ENCODE results near the gene PPP1R9A.

Gene PPP1R9A

GRCh38 chr7:95011146-95011928, 103.9 kb downstream of the PPP1R9A start:
- no peak overlapping the region for H3K27ac ChIP-seq
- TF ChIP-seq CTCF (conservative IDR thresholded peaks at IDR 0.05), result no peak

- H3K27ac ChIP-seq, result no peak overlapping the region
- no peak for TF ChIP-seq CTCF (conservative IDR thresholded peaks at IDR 0.05)
Measured at GRCh38 chr7:95011995-95012394, 104.6 kb downstream of the PPP1R9A start.

- TF ChIP-seq CTCF (conservative IDR thresholded peaks at IDR 0.05), result no peak
- H3K27ac ChIP-seq, result no peak overlapping the region
Measured at GRCh38 chr7:95018021-95018420, 110.6 kb downstream of the PPP1R9A start.

- TF ChIP-seq CTCF (conservative IDR thresholded peaks at IDR 0.05), result no peak
- H3K27ac ChIP-seq, result no peak overlapping the region
Measured at GRCh38 chr7:95026018-95026417, 118.6 kb downstream of the PPP1R9A start.

- no peak overlapping the region for H3K27ac ChIP-seq
- no peak for TF ChIP-seq CTCF (conservative IDR thresholded peaks at IDR 0.05)
Measured at GRCh38 chr7:95026421-95027072, 119.2 kb downstream of the PPP1R9A start.

GRCh38 chr7:95027234-95027872, 120.0 kb downstream of the PPP1R9A start:
- H3K27ac ChIP-seq, result no peak overlapping the region
- no peak for TF ChIP-seq CTCF (conservative IDR thresholded peaks at IDR 0.05)

GRCh38 chr7:95028683-95029082, 121.3 kb downstream of the PPP1R9A start:
- no peak for TF ChIP-seq CTCF (conservative IDR thresholded peaks at IDR 0.05)
- no peak overlapping the region for H3K27ac ChIP-seq
